HG03469 (cell line): ENCODE measurements around the gene ATP7A.
"Not testable (repeated sequence)": the region's sequence is repeated elsewhere in the genome, so short reads cannot be mapped to it uniquely, and the experiment has no call there.

Experiments
- ATAC-seq: cut with Tn5 transposase; IDR thresholded peaks from one replicate; pipeline ENCODE4 v1.9.1; 2021; ENCODE audit warnings: mild to moderate bottlenecking, moderate library complexity, moderate number of reproducible peaks; ENCODE audit not compliant: unreplicated experiment

ATP7A gene

GRCh38 chrX:78029663-78030062, 119.2 kb downstream of the ATP7A start:
- ATAC-seq, result no peak

GRCh38 chrX:78035061-78035460, 124.6 kb downstream of the ATP7A start:
- ATAC-seq, result no peak

DNA sequence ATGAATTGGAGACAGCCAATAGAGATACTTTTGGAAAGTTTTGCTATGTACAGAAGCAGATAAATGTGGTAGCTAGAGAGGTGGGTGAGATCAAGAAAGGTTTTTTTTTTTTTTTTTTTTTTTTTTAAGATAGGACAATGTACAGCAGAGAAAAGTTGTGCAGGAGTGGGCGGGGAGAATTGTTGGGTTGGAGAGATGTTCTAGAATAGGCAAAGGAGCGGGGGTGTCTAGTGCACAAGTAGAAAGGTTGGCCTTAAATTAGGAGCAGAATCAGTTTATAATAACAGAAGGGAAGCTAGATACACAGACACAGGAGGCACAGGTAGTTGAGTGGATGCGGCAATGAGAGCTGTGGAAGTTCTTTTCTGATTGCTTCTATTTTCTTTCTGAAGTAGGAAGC, 127.4 kb downstream of the ATP7A start:
- ATAC-seq, result no peak

DNA sequence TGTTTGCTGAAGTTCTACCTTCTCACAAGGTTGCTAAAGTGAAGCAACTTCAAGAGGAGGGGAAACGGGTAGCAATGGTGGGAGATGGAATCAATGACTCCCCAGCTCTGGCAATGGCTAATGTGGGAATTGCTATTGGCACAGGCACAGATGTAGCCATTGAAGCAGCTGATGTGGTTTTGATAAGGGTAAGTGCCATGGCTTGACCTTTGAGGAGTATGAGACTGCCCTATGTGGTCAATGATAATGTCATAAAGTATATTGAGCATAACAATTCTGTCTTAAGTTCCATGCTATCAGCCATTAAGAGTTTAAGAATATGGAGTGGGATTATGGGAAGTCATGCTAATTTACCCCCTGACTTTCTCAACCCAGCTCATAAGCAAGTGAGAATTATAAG, 132.1 kb downstream of the ATP7A start:
- no peak for ATAC-seq

- no peak for ATAC-seq
These were observed 135.9 kb downstream of the ATP7A start for GRCh38 chrX:78046362-78046761.

DNA sequence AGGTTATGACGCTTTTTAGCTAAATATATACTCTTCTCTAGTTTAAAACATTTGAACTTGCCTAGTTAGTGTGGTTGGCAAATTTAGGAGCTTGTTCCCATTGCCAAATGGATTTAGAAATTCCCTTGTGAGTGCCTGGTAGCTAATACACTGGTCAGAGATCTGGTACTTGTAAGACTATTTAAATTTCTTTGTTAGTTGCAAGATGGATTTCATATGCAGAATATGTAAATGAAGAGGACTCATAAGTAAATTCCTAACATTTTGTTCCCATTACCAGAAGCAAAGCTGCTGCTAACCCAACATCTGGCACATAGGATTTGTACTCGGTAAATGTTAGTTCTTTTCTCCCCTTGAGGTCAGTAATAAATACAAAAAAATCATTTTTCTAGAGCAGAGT, 137.6 kb downstream of the ATP7A start:
- no peak for ATAC-seq

GRCh38 chrX:78063687-78064086, 153.2 kb downstream of the ATP7A start:
- no peak for ATAC-seq

DNA sequence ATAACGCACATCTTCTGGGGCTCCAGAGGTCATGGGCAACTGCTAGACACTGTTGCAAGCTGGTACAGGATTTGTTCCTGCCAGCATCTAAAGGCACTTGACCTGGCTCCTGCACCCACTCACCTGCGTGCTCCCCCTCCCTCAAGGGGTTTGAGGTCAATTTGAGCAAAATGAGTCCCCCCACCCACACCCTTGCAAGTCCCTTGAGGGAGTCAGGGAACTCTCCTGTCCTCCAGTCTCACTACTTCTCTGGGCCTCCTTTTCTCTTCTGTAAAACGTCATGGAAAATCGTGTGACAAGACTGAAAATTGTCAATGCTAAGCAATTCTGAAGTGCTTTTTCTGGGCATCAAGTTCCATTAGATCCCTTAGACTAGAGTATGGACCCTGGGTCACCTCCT, 153.7 kb downstream of the ATP7A start:
- ATAC-seq, result no peak

DNA sequence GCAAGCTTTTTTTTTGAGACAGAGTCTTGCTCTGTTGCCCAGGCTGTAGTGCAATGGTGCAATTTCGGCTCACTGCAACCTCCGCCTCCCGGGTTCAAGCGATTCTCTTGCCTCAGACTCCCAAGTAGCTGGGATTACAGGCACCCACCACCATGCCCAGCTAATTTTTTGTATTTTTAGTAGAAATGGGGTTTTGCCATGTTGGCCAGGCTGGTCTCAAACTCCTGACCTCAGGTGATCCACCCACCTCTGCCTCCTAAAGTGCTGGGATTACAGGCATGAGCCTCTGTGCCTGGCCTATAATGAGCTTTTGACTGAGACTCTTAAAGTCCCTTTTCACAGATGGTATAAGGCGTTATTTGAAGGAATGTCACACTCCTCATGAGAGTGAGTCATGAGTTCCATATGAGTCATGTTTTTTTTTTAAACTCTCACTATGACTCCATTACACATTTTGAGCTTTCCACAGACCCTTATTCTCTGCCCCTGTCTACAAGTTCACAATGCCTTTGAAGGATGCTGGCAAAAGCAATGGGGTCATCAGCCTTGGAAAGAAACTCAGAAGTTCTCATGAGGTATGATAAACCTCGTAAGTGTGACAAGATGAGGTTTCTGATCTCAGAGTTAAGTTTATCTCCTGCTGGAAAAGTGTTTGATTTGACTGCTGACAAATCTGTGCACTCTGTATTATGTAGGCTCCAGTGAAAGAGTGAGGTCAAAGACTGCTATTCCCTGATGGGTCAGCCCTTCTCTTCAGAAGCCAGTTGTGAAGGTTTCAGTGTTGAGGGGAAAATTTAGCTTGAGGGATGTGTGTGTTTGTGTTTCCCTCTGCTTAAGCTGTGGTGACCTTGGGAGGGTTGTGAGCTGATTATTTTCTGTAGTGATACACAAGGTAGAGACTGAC, 154.5 kb downstream of the ATP7A start:
- peak; percentile 94 for ATAC-seq

GRCh38 chrX:78066110-78066509, 155.6 kb downstream of the ATP7A start:
- ATAC-seq, result no peak

DNA sequence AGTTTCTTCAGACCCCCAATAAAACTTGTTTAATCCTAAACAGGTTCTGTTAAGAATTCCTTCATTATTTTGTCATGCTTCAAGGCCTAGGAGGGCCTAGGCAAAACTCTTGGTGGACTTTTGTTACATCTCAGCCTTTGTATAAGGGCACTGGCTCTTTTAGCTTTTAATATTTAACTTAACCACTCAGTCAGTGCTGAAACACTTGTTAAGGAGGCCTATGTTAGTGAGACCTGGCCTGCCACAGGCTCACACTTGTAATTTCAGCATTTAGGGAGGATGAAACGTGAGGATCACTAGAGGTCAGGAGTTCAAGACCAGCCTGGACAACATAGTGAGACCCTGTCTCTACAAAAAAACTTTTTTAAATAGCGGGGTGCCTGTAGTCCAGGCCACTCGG, 160.8 kb downstream of the ATP7A start:
- ATAC-seq, result no peak

DNA sequence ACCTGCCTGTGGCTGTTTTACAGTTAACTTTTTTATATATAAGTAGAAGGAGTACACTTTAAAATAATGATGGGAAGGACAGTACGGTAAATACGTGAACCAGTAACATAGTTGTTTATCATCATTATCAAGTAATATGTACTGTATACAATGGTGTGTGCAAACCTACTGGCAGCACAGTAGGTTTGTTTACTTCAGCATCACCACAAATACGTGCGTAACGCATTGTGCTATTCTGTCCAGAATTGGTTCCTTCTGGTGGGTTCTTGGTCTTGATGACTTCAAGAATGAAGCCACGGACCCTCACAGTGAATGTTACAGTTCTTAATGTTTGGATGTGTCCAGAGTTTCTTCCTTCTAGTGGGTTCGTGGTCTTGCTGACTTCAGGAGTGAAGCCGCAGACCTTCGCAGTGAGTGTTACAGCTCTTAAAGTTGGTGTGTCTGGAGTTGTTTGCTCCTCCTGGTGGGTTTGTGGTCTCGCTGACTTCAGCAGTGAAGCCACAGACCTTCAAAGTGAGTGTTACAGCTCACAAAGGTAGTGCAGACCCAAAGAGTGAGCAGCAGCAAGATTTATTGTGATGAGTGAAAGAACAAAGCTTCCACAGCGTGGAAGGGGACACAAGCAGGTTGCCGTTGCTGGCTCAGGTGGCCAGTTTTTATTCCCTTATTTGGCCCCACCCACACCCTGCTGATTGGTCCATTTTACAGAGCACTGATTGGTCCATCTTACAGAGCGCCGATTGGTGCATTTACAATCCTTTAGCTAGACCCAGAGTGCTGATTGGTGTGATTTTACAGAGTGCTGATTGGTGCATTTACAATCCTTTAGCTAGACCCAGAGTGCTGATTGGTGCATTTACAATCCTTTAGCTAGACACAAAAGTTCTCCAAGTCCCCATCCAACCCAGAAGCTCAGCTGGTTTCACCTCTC, 162.9 kb downstream of the ATP7A start:
- ATAC-seq, result not testable (repeated sequence)

GRCh38 chrX:78074088-78074487, 163.6 kb downstream of the ATP7A start:
- no peak for ATAC-seq

DNA sequence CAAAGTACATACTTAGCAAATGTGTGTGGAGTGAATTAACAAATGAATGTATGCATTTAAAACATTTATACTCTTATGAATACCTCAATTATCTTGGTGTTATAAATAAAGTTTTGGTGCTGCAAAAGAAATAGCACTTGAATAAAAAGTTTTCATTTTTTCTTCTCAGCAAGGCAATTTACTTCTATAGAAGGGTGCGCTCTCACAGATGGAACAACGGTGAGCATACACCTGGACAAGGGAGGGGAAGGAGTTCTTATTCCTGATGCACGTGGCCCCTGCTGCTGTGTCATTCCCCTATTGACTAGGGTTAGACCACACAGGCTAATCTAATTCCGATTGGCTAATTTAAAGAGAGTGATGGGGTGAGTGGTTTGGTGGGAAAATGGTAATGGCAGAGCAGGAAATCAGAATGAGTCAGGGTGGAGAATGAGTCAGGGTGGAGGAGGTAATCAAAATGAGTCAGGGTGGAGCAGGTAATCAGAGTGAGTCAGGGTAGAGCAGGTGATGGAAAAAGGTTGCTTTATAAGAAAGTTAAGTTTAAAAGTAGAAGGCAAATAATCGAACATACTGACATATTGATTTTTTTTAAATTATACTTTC, 165.4 kb downstream of the ATP7A start:
- ATAC-seq, result no peak

DNA sequence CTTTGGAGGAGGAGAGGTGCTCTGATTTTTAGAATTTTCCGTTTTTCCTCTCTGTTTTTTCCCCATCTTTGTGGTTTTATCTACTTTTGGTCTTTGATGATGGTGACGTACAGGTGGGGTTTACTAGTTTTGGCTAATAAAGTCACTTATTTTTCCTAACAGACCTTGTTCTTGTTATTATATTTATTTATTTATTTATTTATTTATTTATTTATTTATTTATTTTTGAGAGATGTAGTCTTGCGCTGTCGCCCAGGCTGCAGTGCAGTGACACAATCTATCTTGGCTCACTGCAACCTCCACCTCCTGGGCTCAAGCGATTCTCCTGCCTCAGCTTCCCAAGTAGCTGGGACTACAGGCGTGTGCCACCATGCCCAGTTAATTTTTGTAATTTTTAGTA, 170.9 kb downstream of the ATP7A start:
- ATAC-seq, result not testable (repeated sequence)

DNA sequence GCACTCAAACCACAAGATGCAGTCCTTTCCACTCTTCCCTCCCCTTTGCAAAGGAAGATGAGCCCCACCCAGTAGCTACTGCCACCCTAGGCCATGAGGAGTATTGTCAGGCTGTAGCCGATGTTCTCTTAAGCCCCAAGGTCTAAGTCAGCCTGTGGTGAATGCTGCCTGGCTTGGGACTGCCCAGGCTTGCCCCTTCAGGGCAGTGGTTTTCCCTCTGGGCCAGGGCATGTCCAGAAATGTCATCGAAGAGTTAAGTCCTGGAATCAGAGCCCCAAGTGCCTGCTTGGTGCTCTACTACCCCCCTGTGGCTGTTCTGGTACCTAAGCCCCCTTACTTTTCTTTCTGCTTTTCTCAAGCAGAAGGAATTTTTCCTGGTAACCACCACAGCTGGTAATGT, 181.8 kb downstream of the ATP7A start:
- peak; percentile 62 for ATAC-seq

DNA sequence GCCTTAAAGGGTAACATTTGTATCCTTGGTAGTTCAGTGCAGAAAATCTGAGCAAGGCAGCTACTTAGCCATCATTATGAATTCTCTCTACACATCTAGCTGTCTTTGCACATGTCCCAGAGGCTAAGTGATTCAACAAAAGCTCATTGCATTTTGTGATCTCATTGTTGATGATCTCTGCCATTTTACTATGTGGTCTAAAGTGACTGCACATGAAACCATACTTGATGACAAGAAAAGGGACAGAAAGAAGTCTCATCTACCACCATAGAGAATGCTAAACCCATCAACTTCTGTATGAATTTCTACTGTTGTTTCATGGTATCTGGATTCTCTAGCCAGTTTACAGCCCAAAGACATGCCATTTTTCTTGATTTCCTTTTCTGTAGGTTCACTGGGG, 187.6 kb downstream of the ATP7A start:
- no peak for ATAC-seq
